DOHH2 (cell line): ENCODE results near the gene CAMTA1.

Experiments
- H3F3A ChIP-seq: fragments of 200-600 bp; sonication (generic), shearing (Covaris generic); 2 replicates; pipeline ENCODE4 v1.6.0; 2016; ENCODE audit warnings: antibody characterized with exemption, mild to moderate bottlenecking; ENCODE audit not compliant: control insufficient read depth, insufficient read depth
- H3K27ac ChIP-seq: fragments of 200-600 bp; sonication (generic); 2 replicates; pipeline ENCODE4 v1.5.1; 2014; ENCODE audit warnings: low read depth, mild to moderate bottlenecking, low read length, moderate library complexity
- H3K27me3 ChIP-seq: fragments of 200-600 bp; sonication (generic); 2 replicates; pipeline ENCODE4 v1.6.1; 2014; ENCODE audit warnings: mild to moderate bottlenecking, low read length, mixed read lengths; ENCODE audit not compliant: control insufficient read depth
- H3K36me3 ChIP-seq: fragments of 200-600 bp; sonication (generic); 2 replicates; pipeline ENCODE4 v1.6.1; 2014; ENCODE audit warnings: mild to moderate bottlenecking, low read length, moderate library complexity, mixed read lengths; ENCODE audit not compliant: control insufficient read depth
- H3K4me1 ChIP-seq: fragments of 200-600 bp; sonication (generic); 2 replicates; pipeline ENCODE4 v1.6.1; 2014; ENCODE audit warnings: mild to moderate bottlenecking, low read length, mixed read lengths; ENCODE audit not compliant: control insufficient read depth
- H3K4me2 ChIP-seq: fragments of 200-600 bp; sonication (generic); 2 replicates; pipeline ENCODE4 v1.6.0; 2014; ENCODE audit warnings: mild to moderate bottlenecking, low read length, moderate library complexity
- H3K4me3 ChIP-seq: fragments of 200-600 bp; sonication (generic); 2 replicates; pipeline ENCODE4 v1.5.1; 2014; ENCODE audit warnings: mild to moderate bottlenecking, low read length, mixed read lengths
- H3K79me2 ChIP-seq: fragments of 200-600 bp; sonication (generic); 2 replicates; pipeline ENCODE4 v1.6.1; 2014; ENCODE audit warnings: mild to moderate bottlenecking, low read length, mixed read lengths; ENCODE audit not compliant: control insufficient read depth
- H3K9me2 ChIP-seq: fragments of 200-600 bp; sonication (generic); replicated peaks from 2 replicates; pipeline ENCODE4 v1.6.1; 2014; ENCODE audit warnings: mild to moderate bottlenecking, low read length, mixed read lengths; ENCODE audit not compliant: control insufficient read depth
- H3K9me3 ChIP-seq: fragments of 200-600 bp; sonication (generic); 2 replicates; pipeline ENCODE4 v1.6.1; 2014; ENCODE audit warnings: antibody characterized with exemption, low read length, mixed read lengths; ENCODE audit not compliant: control insufficient read depth, insufficient read depth
- H4K20me1 ChIP-seq: fragments of 200-600 bp; sonication (generic); 2 replicates; pipeline ENCODE4 v1.6.0; 2014; ENCODE audit warnings: low read depth, mild to moderate bottlenecking, antibody characterized with exemption, low read length, moderate library complexity; ENCODE audit not compliant: control insufficient read depth, insufficient read depth
- CTCF ChIP-seq: fragments of 200-600 bp; sonication (generic); IDR thresholded peaks from one replicate; pipeline ENCODE4 v1.5.1; 2014; ENCODE audit warnings: antibody characterized with exemption, mild to moderate bottlenecking, low read depth, low read length; ENCODE audit not compliant: poor library complexity, severe bottlenecking
- EZH2phosphoT487 ChIP-seq: fragments of 200-600 bp; sonication (generic); IDR thresholded peaks from 2 replicates; pipeline ENCODE4 v1.6.1; 2017; ENCODE audit warnings: borderline replicate concordance, mild to moderate bottlenecking, antibody characterized with exemption, low read length, moderate library complexity, mixed read lengths

Gene CAMTA1

DNA sequence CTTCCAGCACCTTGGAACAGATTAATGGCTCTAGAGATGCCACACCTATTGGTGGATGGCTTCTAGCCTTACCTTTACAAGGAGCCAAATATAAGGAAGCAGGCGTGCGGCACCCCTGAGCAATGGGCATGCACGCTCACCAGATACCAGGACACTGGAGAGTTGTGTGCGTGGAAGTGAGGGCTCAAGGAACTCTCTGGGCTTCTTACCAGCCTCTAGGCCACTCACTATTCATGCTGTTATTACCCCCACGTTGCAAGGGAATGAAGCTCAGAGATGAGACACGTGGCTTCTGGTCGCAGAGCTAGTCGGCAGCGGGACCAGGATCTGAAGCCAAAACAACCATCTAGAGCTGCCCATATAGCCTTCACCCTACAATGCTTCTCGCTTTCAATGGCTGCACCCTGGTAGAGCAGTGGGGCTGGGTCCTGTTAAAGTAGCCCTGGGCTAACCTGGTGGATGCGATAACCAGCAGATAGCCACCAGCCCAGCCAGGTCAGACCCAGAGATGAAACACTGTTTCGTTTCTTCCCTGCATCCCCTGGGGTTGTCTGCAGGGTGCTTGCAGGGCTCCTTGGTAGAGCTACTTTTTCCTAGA, 589.4 kb downstream of the CAMTA1 start:
- H3K79me2 ChIP-seq = no peaks in the 10 kb centered on the region
- H4K20me1 ChIP-seq = no peaks in the 10 kb centered on the region
- H3K27ac ChIP-seq = no peak overlapping the region
- H3F3A ChIP-seq = no peaks in the 10 kb centered on the region
- no peaks in the 10 kb centered on the region for H3K9me2 ChIP-seq
- H3K9me3 ChIP-seq = no peaks in the 10 kb centered on the region
- H3K4me2 ChIP-seq = no peak overlapping the region
- no peaks in the 10 kb centered on the region for H3K4me1 ChIP-seq
- no peaks in the 10 kb centered on the region for H3K36me3 ChIP-seq
- no peaks in the 10 kb centered on the region for H3K27me3 ChIP-seq
- no peak overlapping the region for H3K4me3 ChIP-seq
- no peak for TF ChIP-seq CTCF
- TF ChIP-seq EZH2phosphoT487 = no peak

DNA sequence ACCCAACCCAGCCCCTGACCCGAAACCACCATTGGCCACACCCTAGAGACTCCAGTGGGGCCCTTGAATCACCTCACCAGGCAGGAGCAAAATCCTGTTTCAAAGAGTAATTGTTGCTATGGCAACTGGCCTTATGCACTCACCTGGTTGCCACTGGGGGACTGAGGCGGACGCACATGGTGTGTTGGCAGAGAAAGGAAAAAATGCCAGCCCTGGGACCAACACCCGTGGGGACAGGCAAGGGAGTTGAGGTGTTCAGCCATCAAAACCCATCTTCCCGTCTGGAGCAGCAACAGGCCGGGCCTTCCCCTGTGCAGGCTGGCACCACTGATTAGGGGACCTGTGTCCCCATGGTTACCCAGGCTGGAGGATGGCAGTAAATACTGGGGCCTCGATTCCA, 590.1 kb downstream of the CAMTA1 start:
- no peaks in the 10 kb centered on the region for H3K4me1 ChIP-seq
- H4K20me1 ChIP-seq = no peaks in the 10 kb centered on the region
- no peak overlapping the region for H3K4me3 ChIP-seq
- no peak overlapping the region for H3K27ac ChIP-seq
- no peak overlapping the region for H3K4me2 ChIP-seq
- H3F3A ChIP-seq = no peaks in the 10 kb centered on the region
- H3K9me3 ChIP-seq = no peaks in the 10 kb centered on the region
- H3K9me2 ChIP-seq = no peaks in the 10 kb centered on the region
- no peaks in the 10 kb centered on the region for H3K27me3 ChIP-seq
- H3K79me2 ChIP-seq = no peaks in the 10 kb centered on the region
- no peak for TF ChIP-seq CTCF
- H3K36me3 ChIP-seq = no peaks in the 10 kb centered on the region

GRCh38 chr1:7375781-7376660, 590.8 kb downstream of the CAMTA1 start:
- Histone ChIP-seq H3K9me3 (no peaks in the 10 kb centered on the region), H3K4me2 (no peak overlapping the region), H3K4me1 (no peaks in the 10 kb centered on the region), H3K4me3 (no peak overlapping the region), H4K20me1 (no peaks in the 10 kb centered on the region), H3K27ac (no peak overlapping the region), H3K9me2 (no peaks in the 10 kb centered on the region), H3K79me2 (no peaks in the 10 kb centered on the region), H3K27me3 (no peaks in the 10 kb centered on the region), H3K36me3 (no peaks in the 10 kb centered on the region), H3F3A (no peaks in the 10 kb centered on the region)
- TF ChIP-seq CTCF = no peak
- no peak for TF ChIP-seq EZH2phosphoT487
